Left lung (tissue), 10 donors: ENCODE results near the gene CD96. TPM values are rescaled to one million over a fixed set of nuclear protein-coding genes. Genes with fewer than 3 reads are reported as not detected.

Experiments used
- ATAC-seq: fragments of 200-7000 bp; cut with Tn5 transposase; one replicate; pipeline ENCODE4 v1.9.1; 2020; ENCODE audit warnings: moderate library complexity
- DNase-seq, 4 donors: peaks; one replicate each; pipeline ENCODE4 v3.0.0-alpha.2; 2013 to 2020
- H3K27ac ChIP-seq, 2 donors: fragments of 200-600 bp; sonication (generic) in 1 of 2; one replicate each; pipeline versions ENCODE4 v1.5.0 to v1.8.0; 2020 to 2021
- H3K27me3 ChIP-seq, 2 donors: fragments of 200-600 bp; sonication (generic) in 1 of 2; one replicate each; pipeline versions ENCODE4 v1.5.0 to v1.8.0; 2020 to 2021
- H3K36me3 ChIP-seq, 2 donors: fragments of 200-600 bp; sonication (generic) in 1 of 2; one replicate each; pipeline versions ENCODE4 v1.5.0 to v1.8.0; 2020 to 2021
- H3K4me1 ChIP-seq, 2 donors: fragments of 200-600 bp; one replicate each; pipeline ENCODE4 v1.8.0; 2021
- H3K4me3 ChIP-seq, 2 donors: fragments of 200-600 bp; sonication (generic) in 1 of 2; one replicate each; pipeline versions ENCODE4 v1.5.0 to v1.8.0; 2020 to 2021; ENCODE audit warnings: mild to moderate bottlenecking in 1 of 2
- H3K9me3 ChIP-seq, 2 donors: fragments of 200-600 bp; sonication (generic) in 1 of 2; one replicate each; pipeline versions ENCODE4 v1.5.0 to v1.8.0; 2020 to 2021
- CTCF ChIP-seq, 2 donors: fragments of 200-600 bp; sonication (generic) in 1 of 2; IDR thresholded peaks; one replicate each; pipeline versions ENCODE4 v1.5.0 to v1.8.0; 2021; ENCODE audit warnings: antibody characterized with exemption in 2 of 2
- intact Hi-C, 2 donors: fragments of 100-400 bp; cut with DNase I; formaldehyde crosslinking; loops; one replicate each; pipeline versions ENCODE4 v1.11.2 to v1.14.2; 2022
- polyA plus RNA-seq, 6 donors: library from polyadenylated mRNA; unstranded; fragments of 120-200 nt; gene quantifications; one replicate each; pipeline ENCODE4 v1.2.1, GENCODE V29; 2013; ENCODE audit not compliant: insufficient read length in 6 of 6
- total RNA-seq, 2 donors: library from RNA; stranded (reverse); fragmentation: NEBNext Ultra II Directional; extraction: Animal tissue kit (Norgen Biotek cat#: 25700); gene quantifications; one replicate each; pipeline ENCODE4 v1.2.1, GENCODE V29; 2021
- donor health status: DM: no; HTN: yes; CAD: no.
- donor health status: DM: no; HTN: no; CAD: no.

Gene CD96
- total and polyA plus RNA-seq, 8 donors, result 0.53 to 5.3 (median 1.0) TPM

DNA sequence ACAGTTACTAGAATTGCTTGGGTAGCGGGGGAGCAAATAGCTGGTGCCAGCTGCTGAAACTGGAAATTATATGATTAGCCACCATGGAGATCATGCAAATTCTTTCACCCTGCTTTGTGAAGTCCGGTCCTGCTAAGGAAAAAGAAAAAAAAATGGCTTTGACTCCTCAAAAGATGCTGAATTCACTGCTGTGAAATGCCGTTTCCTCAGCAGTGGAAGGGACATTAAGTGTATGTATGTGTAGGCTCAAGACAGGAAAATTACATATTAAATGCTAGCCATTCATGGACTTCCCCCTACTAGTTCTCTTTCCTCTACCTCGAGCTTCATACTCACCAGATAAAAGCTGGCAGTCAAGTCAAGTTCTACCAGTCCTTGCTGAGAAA lies 135.0 kb downstream of the CD96 start:
- DNase-seq (no peak), ATAC-seq (no peak)
- H3K9me3 ChIP-seq, result no peaks in the 10 kb centered on the region
- intact Hi-C loops, result no loop called here
- TF ChIP-seq CTCF (IDR thresholded peaks at IDR 0.05), result no peak
- no peaks in the 10 kb centered on the region for H3K27me3 ChIP-seq
- peaks cover 0 to 22% of the 10 kb centered on the region in 2 donors for H3K4me1 ChIP-seq
- H3K4me3 ChIP-seq, result no peak overlapping the region
- no peaks in the 10 kb centered on the region for H3K36me3 ChIP-seq
- no peak overlapping the region for H3K27ac ChIP-seq

DNA sequence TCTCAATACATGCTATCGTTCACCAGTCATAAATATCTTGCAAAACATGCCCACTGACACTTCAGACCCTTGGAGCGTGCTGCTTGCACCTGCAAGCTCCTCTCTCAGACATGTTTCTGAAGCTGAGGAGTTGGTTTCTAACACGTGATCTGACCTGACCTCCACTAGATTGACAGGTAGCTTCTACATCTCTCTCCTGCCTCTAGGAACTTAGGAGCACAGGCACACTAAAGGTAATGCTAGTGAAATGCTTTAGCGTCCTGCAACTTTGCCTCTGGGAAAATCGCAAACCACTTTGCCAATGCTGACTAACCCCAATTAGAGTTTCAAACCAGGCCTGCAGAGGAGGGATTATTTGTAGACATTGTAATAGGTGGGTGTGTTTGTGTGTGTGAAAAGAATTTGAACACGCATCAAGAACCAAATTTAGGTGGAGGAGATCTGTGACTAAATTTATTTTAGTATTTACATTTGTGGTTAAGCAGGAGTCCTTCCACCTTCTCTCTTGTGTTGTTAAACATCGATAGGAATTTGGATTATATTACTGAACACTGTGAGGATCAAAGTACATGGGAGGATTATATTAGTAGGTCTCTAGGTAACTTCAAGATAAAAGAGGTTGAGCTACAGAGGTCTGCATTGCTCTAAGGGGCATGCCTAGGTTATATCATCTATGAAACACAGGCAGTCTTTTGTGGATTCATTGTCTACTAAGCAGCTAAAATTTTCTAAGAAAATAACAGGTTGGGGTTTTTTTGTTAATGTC lies 139.8 kb downstream of the CD96 start:
- DNase-seq (no peak), ATAC-seq (no peak)
- H3K27ac ChIP-seq, result no peak overlapping the region
- no peak overlapping the region for H3K4me3 ChIP-seq
- H3K36me3 ChIP-seq, result no peaks in the 10 kb centered on the region
- no peak for TF ChIP-seq CTCF (IDR thresholded peaks at IDR 0.05)
- H3K9me3 ChIP-seq, result no peaks in the 10 kb centered on the region
- peaks cover 0 to 2% of the 10 kb centered on the region in 2 donors for H3K4me1 ChIP-seq
- intact Hi-C loops, result no loop called here
- H3K27me3 ChIP-seq, result no peaks in the 10 kb centered on the region

DNA sequence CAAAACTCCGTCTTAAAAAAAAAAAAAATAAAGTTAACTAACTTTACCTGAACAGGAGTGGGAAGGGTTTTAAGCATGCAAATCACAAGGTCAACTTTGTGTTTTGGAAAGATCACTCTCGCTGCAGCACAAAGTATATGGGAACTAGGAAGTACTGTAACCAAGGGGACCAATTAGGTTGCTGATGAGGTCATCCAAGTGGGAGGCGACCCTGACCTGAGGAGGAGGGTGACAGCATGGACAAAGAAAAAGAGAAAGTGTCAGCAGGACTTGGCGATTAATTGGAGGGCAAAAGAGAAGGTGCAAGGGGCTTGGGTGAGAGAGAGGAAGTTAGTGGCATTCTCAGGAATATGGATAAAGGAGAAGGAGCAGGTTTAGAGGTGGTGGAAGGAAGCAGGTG lies 142.6 kb downstream of the CD96 start:
- TF ChIP-seq CTCF (IDR thresholded peaks at IDR 0.05), result no peak
- intact Hi-C loops, result no loop called here
- no peaks in the 10 kb centered on the region for H3K27me3 ChIP-seq
- H3K9me3 ChIP-seq, result no peaks in the 10 kb centered on the region
- H3K4me3 ChIP-seq, result no peak overlapping the region
- H3K27ac ChIP-seq, result no peak overlapping the region
- no peaks in the 10 kb centered on the region for H3K4me1 ChIP-seq
- DNase-seq, result no peak
- ATAC-seq, result no peak
- no peaks in the 10 kb centered on the region for H3K36me3 ChIP-seq

GRCh38 chr3:111688190-111688800 lies 146.3 kb downstream of the CD96 start:
- ATAC-seq (no peak), DNase-seq (no peak)
- TF ChIP-seq CTCF (IDR thresholded peaks at IDR 0.05), result no peak
- Histone ChIP-seq H3K4me1 (no peaks in the 10 kb centered on the region), H3K9me3 (no peaks in the 10 kb centered on the region), H3K4me3 (no peak overlapping the region), H3K27ac (no peak overlapping the region), H3K27me3 (no peaks in the 10 kb centered on the region), H3K36me3 (no peaks in the 10 kb centered on the region)
- intact Hi-C loops, result no loop called here

GRCh38 chr3:111690242-111690641 lies 148.2 kb downstream of the CD96 start:
- intact Hi-C loops, result no loop called here
- no peaks in the 10 kb centered on the region for H3K36me3 ChIP-seq
- no peaks in the 10 kb centered on the region for H3K27me3 ChIP-seq
- DNase-seq, result no peak
- no peaks in the 10 kb centered on the region for H3K9me3 ChIP-seq
- no peaks in the 10 kb centered on the region for H3K4me1 ChIP-seq
- ATAC-seq, result no peak
- H3K27ac ChIP-seq, result no peak overlapping the region
- no peak overlapping the region for H3K4me3 ChIP-seq
- TF ChIP-seq CTCF (IDR thresholded peaks at IDR 0.05), result no peak
